ENCODE measurements around the gene RAPGEF1.

DNA sequence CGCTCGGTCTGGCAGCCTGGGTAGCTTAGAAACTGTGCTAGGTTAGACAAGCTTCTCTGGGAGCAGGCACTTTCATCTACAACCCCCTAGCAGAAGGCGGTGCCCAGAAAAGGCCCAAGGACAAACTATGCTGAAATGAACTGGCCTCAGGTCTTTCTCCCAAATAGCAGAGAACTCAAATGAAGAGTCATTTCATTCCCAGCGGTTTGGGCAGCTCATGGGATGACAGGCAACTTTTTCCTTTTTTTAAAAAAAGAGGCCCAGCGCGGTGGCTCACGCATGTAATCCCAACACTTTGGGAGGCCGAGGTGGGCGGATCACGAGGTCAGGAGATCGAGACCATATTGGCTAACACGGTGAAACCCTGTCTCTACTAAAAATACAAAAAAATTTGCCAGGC, 2.5 kb downstream of the RAPGEF1 start:
- TF ChIP-seq, protein P1, sequence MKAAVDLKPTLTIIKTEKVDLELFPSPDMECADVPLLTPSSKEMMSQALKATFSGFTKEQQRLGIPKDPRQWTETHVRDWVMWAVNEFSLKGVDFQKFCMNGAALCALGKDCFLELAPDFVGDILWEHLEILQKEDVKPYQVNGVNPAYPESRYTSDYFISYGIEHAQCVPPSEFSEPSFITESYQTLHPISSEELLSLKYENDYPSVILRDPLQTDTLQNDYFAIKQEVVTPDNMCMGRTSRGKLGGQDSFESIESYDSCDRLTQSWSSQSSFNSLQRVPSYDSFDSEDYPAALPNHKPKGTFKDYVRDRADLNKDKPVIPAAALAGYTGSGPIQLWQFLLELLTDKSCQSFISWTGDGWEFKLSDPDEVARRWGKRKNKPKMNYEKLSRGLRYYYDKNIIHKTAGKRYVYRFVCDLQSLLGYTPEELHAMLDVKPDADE (conservative IDR thresholded peaks at IDR 0.05; ENCODE audit: control insufficient read depth, low read depth, low read length) = no peak
- TF ChIP-seq, protein P2, sequence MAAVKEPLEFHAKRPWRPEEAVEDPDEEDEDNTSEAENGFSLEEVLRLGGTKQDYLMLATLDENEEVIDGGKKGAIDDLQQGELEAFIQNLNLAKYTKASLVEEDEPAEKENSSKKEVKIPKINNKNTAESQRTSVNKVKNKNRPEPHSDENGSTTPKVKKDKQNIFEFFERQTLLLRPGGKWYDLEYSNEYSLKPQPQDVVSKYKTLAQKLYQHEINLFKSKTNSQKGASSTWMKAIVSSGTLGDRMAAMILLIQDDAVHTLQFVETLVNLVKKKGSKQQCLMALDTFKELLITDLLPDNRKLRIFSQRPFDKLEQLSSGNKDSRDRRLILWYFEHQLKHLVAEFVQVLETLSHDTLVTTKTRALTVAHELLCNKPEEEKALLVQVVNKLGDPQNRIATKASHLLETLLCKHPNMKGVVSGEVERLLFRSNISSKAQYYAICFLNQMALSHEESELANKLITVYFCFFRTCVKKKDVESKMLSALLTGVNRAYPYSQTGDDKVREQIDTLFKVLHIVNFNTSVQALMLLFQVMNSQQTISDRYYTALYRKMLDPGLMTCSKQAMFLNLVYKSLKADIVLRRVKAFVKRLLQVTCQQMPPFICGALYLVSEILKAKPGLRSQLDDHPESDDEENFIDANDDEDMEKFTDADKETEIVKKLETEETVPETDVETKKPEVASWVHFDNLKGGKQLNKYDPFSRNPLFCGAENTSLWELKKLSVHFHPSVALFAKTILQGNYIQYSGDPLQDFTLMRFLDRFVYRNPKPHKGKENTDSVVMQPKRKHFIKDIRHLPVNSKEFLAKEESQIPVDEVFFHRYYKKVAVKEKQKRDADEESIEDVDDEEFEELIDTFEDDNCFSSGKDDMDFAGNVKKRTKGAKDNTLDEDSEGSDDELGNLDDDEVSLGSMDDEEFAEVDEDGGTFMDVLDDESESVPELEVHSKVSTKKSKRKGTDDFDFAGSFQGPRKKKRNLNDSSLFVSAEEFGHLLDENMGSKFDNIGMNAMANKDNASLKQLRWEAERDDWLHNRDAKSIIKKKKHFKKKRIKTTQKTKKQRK (IDR thresholded peaks at IDR 0.05; ENCODE audit: borderline replicate concordance, low read depth, low read length) = no peak
- TF ChIP-seq ZNF134 (CRISPR knock-in tag; conservative IDR thresholded peaks at IDR 0.05) = no peak
- no peak for TF ChIP-seq KDM5B (IDR thresholded peaks at IDR 0.05; ENCODE audit: insufficient replicate concordance, low read depth, low read length)
- no peak for TF ChIP-seq ZNF274 (IDR thresholded peaks at IDR 0.05; ENCODE audit: borderline replicate concordance, low read depth, low read length)
- TF ChIP-seq, protein P3, sequence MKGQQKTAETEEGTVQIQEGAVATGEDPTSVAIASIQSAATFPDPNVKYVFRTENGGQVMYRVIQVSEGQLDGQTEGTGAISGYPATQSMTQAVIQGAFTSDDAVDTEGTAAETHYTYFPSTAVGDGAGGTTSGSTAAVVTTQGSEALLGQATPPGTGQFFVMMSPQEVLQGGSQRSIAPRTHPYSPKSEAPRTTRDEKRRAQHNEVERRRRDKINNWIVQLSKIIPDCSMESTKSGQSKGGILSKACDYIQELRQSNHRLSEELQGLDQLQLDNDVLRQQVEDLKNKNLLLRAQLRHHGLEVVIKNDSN (CRISPR knock-in tag; IDR thresholded peaks at IDR 0.05) = no peak
- TF ChIP-seq, protein P4, sequence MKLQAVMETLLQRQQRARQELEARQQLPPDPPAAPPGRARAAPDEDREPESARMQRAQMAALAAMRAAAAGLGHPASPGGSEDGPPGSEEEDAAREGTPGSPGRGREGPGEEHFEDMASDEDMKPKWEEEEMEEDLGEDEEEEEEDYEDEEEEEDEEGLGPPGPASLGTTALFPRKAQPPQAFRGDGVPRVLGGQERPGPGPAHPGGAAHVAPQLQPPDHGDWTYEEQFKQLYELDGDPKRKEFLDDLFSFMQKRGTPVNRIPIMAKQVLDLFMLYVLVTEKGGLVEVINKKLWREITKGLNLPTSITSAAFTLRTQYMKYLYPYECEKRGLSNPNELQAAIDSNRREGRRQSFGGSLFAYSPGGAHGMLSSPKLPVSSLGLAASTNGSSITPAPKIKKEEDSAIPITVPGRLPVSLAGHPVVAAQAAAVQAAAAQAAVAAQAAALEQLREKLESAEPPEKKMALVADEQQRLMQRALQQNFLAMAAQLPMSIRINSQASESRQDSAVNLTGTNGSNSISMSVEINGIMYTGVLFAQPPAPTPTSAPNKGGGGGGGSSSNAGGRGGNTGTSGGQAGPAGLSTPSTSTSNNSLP (IDR thresholded peaks at IDR 0.05; ENCODE audit: borderline replicate concordance, low read depth, low read length) = no peak
- TF ChIP-seq, protein P5, sequence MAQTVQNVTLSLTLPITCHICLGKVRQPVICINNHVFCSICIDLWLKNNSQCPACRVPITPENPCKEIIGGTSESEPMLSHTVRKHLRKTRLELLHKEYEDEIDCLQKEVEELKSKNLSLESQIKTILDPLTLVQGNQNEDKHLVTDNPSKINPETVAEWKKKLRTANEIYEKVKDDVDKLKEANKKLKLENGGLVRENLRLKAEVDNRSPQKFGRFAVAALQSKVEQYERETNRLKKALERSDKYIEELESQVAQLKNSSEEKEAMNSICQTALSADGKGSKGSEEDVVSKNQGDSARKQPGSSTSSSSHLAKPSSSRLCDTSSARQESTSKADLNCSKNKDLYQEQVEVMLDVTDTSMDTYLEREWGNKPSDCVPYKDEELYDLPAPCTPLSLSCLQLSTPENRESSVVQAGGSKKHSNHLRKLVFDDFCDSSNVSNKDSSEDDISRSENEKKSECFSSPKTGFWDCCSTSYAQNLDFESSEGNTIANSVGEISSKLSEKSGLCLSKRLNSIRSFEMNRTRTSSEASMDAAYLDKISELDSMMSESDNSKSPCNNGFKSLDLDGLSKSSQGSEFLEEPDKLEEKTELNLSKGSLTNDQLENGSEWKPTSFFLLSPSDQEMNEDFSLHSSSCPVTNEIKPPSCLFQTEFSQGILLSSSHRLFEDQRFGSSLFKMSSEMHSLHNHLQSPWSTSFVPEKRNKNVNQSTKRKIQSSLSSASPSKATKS (CRISPR knock-in tag; IDR thresholded peaks at IDR 0.05) = no peak
